ENCODE measurements around the gene TMBIM4. TPM values are rescaled to one million over a fixed set of nuclear protein-coding genes. Genes with fewer than 3 reads are reported as not detected.

The TMBIM4 gene
- total RNA-seq, 1 donor, result 175 TPM

DNA sequence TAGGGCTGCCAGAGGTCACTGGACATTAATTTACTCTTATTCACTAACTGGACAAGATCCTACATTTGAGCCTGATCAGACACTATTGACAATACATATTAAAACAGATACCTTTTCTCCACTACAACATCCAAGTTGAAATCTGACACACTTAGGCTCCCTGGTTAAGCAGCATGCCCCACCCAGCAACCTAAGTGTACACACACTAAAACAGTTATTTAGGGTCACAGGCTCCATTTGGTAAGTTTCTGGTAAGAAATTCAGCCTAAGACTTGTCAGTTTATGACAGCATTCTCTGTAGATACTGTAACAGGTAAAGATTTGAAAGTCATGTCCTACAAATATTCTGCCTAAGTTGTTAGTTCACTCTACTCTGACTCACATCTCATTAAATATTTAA lies 27.0 kb downstream of the TMBIM4 start:
- H3K4me3 ChIP-seq (ENCODE audit: low read depth, low read length), result no peak overlapping the region
- DNase-seq (ENCODE audit: low read depth), result no peak
- TF ChIP-seq, protein P1, sequence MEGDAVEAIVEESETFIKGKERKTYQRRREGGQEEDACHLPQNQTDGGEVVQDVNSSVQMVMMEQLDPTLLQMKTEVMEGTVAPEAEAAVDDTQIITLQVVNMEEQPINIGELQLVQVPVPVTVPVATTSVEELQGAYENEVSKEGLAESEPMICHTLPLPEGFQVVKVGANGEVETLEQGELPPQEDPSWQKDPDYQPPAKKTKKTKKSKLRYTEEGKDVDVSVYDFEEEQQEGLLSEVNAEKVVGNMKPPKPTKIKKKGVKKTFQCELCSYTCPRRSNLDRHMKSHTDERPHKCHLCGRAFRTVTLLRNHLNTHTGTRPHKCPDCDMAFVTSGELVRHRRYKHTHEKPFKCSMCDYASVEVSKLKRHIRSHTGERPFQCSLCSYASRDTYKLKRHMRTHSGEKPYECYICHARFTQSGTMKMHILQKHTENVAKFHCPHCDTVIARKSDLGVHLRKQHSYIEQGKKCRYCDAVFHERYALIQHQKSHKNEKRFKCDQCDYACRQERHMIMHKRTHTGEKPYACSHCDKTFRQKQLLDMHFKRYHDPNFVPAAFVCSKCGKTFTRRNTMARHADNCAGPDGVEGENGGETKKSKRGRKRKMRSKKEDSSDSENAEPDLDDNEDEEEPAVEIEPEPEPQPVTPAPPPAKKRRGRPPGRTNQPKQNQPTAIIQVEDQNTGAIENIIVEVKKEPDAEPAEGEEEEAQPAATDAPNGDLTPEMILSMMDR (IDR thresholded peaks at IDR 0.05; ENCODE audit: insufficient read depth, low read depth, low read length), result no peak

DNA sequence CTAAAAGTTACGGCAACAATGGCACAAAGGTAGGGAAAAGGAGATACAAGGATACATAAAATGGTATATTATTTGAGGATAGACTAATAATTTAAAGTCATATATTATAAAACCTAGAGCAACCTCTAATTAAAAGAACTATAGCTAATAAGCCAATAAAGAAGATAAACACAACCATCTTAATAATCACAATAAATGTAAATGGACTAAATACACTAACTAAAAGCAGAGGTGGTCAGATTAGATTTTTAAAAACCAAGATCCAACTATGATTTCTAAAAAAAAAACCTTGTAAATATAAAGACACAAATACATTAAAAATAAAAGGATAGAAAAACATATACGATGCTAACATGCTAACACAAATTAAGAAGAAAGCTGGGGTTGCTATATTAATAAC lies 28.5 kb downstream of the TMBIM4 start:
- no peak overlapping the region for H3K4me3 ChIP-seq (ENCODE audit: low read depth, low read length)
- no peak for DNase-seq (ENCODE audit: low read depth)
- TF ChIP-seq, protein P1 (IDR thresholded peaks at IDR 0.05; ENCODE audit: insufficient read depth, low read depth, low read length), result no peak

DNA sequence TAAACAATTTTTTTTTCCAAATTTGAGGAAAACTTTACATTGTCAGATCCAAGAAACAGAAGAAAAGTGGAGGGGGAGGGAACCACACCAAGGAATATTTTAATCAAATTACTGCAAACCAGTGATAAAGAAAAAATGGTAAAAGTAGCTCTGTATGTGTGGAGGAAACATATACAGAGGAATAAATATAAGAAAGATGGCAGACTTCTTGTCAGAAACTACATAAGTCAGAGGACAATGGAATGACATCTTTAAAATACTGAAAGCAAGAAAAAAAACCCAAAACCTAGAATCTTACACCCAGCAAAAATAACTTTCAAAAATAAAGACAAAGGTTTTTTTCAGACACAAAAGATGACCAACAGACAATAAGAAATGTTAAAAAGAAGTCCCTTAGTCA lies 29.1 kb downstream of the TMBIM4 start:
- TF ChIP-seq, protein P1 (IDR thresholded peaks at IDR 0.05; ENCODE audit: insufficient read depth, low read depth, low read length), result no peak
- no peak overlapping the region for H3K4me3 ChIP-seq (ENCODE audit: low read depth, low read length)
- no peak for DNase-seq (ENCODE audit: low read depth)

DNA sequence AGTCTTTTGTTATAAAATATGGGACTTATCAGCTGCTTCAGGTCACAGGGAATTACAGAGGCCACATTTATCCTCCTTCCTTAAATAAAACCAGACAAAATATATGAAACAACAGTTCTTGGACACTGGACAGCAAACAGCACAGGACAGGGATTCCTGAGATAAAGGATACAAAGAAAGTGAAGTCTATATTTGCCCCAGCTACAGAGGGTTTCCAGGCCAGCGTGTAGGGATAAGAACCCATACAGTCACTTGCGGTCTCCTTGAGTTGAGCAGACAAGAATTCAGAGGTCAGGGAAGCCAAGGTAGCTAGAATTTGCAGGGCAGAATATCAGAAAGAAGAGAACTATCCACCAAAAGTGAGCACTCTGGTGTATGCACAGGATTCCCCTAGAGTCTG lies 30.5 kb downstream of the TMBIM4 start:
- H3K4me3 ChIP-seq (ENCODE audit: low read depth, low read length), result no peak overlapping the region
- TF ChIP-seq, protein P1 (IDR thresholded peaks at IDR 0.05; ENCODE audit: insufficient read depth, low read depth, low read length), result no peak
- DNase-seq (ENCODE audit: low read depth), result no peak

DNA sequence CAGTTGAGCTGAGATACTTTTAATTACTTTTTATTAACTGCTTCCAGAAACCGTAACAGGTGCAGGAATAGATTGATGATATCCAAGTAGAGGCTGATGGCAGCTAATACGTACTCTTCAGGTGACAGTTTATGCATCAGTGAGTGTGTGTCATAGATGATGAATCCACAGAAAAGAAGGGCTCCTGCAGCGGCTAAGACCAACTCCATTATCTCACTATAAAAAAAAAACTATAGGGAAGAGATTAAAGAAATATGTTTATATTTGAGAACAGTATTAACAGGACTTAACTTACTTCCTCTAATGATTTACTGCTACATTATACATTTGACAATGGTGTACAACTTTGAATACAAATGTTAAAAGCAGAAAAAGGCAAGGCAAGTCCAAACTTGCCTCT lies 31.9 kb downstream of the TMBIM4 start:
- DNase-seq (ENCODE audit: low read depth), result no peak
- TF ChIP-seq, protein P1 (IDR thresholded peaks at IDR 0.05; ENCODE audit: insufficient read depth, low read depth, low read length), result no peak
- no peak overlapping the region for H3K4me3 ChIP-seq (ENCODE audit: low read depth, low read length)

DNA sequence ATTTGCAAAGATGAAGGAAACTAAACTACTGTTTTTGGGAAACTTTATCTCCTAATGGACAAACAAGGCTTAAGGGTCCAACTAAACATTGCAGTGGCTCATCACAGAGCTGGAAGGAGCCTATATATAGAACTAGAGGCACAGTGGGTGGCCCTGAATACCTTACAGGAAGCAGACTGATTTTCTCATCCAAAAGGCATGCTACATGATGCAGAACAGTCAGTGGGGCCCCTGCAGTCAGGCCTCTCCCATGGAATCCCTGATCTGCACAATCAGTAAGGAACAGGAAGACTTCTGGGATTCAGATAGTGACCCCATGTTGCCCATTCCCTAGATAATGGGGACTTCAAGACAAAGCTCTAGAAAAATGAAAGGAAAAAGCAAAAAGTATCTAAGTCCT lies 37.4 kb downstream of the TMBIM4 start:
- no peak overlapping the region for H3K4me3 ChIP-seq (ENCODE audit: low read depth, low read length)
- DNase-seq (ENCODE audit: low read depth), result peak; percentile 82
- TF ChIP-seq, protein P1 (IDR thresholded peaks at IDR 0.05; ENCODE audit: insufficient read depth, low read depth, low read length), result no peak

DNA sequence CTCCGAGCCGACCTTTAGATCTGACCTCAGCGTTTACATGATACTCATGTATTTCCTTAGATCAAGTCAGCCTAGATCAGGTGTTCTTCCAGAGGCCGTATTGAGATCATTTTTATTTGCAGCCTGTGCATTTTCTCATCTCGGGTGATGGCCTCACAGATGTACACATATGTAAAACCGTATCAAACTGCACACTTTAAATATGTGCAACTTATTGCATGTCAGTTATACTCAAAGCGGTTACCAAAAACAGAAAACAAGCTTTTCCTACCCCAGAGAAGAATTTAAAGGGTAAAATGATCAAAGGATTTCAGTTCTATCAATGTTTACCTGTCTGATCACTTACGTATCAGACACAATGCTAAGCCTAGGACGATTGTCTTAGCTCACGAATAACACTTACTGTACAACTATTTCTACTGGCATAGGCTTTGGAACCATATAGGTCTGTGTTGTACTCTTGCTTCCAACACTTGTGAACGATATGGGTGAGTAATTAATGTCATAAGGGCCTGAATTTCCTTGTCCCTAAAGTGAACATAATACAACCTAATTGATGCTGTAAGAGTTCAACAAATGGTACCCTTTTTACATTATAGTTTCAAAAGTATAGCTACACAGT lies 38.6 kb downstream of the TMBIM4 start:
- H3K4me3 ChIP-seq (ENCODE audit: low read depth, low read length), result peak overlapping the region; percentile 94
- no peak for DNase-seq (ENCODE audit: low read depth)
- TF ChIP-seq, protein P1 (IDR thresholded peaks at IDR 0.05; ENCODE audit: insufficient read depth, low read depth, low read length), result no peak
